Kidney glomerular epithelial cell (primary cell): ENCODE data around the gene EEF2KMT.
"Not testable (repeated sequence)": the region's sequence is repeated elsewhere in the genome, so short reads cannot be mapped to it uniquely, and the experiment has no call there.

Experiments used
- DNase-seq: peaks from one replicate; lab custom pipeline; 2025; lab: John Stamatoyannopoulos, UW

Gene EEF2KMT, protein sequence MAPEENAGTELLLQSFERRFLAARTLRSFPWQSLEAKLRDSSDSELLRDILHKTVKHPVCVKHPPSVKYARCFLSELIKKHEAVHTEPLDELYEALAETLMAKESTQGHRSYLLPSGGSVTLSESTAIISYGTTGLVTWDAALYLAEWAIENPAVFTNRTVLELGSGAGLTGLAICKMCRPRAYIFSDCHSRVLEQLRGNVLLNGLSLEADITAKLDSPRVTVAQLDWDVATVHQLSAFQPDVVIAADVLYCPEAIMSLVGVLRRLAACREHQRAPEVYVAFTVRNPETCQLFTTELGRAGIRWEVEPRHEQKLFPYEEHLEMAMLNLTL

DNA sequence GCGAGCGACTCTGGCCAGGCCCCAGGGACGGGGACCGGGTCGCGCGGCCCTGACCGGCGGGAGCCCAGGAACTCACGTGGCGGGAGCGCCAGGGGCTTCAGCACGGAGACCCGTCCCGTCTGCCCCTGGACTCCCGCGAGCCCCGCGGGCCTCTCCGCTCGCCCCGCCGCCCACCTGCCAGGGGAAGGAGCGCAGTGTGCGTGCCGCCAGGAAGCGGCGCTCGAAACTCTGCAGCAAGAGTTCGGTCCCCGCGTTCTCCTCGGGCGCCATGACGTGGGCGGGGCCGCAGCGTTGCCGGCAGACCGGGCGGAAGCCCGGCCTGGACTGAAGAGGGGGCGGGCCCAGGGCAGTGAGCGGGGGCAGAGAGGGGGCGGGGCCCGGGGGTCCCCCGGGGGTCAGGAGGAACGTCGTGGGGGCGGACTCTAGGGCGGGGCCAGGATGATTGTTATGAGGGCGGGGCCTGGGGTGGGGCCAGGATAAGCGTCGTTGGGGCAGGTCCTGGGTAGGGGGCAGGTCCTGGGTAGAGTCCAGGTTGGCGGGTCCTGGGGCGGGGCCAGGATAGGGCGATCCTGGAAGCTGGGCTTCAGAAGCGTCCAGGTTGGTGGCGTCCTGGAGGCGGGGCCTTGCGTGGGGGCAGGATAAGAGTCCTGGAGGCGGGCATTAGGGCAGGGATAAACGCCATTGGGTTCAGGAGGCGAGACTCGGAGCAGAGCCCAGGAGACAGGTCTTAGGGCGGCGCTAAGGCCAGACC, at the start of gene EEF2KMT:
Gene EEF2KMT, minus strand, starts transcription at position 326 of the 751 bp plus-strand sequence. Its CDS starts 56 bp downstream, at position 270.
- peak; percentile 99 for DNase-seq

DNA sequence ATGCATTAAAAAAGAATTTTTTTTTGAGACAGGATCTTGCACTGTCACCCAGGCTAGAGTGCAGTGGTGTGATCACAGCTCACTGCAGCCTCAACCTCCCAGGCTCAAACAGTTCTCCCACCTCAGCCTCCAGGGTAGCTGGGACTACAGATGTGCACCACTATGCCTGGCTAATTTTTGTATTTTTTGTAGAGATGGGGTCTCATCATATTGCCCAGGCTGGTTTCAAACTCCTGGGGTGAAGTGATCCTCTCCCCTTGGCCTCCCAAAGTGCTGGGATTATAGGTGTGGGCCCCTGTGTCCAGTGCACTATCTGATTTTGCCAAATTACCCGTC, 47.0 kb upstream of the EEF2KMT start:
- DNase-seq: not testable (repeated sequence)

DNA sequence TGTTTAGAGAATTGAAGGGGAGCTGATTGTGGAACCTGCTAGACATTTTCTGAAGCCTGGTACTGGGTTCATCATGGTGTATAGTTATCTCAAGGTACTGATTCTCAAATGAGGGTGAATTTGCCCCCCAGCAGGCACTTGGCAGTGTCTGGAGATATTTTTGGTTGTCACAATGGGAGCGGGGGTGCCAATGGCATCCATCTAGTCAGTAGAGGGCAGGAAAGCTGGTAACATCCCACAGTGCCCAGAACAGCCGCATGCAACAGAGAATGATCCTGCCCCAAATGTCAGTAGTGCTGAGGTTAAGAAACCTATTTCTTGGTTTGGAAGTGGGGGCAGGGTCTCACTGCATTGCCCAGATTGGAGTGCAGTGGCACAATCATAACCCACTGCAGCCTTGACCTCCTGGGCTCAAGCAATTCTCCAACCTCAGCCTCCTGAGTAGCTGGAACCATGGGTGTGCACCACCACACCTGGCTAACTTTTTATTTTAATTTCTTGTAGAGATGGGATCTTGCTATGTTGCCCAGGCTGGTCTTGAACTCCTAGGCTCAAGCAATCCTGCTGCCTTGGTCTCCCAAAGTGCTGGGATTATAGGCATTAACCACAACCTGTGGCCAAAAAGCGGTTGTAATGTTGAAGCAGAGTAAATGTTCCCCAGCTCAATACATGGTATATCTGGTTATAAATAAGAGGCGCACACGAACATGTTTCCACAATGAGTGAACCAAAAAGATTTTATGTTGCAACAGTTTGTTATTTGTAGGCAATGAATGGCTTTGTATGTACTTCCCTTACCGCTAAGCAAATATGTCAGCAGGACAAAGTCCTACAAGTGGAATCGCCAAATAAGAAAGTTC, 46.4 kb upstream of the EEF2KMT start:
- DNase-seq: no peak

DNA sequence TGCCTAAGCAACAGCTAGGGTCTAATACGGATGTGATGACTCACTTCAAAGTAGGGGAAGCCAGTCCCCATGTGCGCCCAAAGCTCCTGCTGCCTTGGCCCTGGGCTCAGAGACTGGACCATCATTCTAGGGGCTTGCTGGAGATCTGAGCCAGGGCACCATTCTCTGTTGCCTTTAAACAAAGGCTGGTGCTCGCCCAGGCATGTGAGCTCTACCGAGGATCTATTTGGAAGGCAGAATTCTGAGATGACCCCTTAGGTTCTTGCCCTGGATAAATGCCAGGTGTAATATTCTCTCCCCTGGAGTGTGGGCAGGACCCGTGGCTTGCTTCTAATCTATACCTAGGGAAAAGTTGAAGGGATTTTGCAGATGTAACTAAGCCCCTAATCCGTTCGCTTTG, 42.6 kb upstream of the EEF2KMT start:
- DNase-seq: not testable (repeated sequence)

DNA sequence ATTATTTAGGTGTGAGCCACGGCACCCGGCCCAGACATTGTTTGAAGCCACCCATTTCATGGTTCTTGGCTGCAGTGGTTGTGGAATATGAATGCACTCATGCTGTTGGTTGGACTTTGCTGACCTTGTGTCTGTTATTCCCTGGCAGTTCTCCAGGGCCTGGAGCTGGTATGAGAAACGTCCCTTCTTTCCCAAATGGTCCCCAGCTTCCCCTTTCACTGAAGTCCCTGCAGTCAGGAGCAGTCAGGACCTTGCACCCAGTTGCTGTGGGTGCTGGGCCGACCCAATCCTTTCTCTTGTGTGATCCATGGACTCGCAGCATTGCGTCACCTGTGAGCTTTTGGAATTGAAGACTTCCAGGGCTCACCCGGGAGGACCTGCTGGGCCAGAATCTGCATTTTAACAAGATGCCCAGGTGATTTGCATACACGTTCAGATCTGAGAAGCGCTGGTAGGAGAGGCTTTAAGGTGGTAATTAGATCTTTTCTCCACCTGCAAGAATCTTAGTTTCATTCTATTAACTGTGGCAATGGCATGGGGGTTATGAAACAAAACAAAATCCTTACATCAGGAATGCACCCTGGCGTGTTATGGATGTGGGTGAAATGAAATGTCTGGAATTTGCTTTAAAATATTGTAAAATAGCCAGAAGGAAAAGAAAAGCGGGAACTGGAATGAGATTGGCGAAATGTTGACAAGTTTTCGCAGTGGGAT, 37.3 kb upstream of the EEF2KMT start:
- not testable (repeated sequence) for DNase-seq

- DNase-seq: not testable (repeated sequence)
Measured at GRCh38 chr16:5132915-5133600, 35.5 kb upstream of the EEF2KMT start.

DNA sequence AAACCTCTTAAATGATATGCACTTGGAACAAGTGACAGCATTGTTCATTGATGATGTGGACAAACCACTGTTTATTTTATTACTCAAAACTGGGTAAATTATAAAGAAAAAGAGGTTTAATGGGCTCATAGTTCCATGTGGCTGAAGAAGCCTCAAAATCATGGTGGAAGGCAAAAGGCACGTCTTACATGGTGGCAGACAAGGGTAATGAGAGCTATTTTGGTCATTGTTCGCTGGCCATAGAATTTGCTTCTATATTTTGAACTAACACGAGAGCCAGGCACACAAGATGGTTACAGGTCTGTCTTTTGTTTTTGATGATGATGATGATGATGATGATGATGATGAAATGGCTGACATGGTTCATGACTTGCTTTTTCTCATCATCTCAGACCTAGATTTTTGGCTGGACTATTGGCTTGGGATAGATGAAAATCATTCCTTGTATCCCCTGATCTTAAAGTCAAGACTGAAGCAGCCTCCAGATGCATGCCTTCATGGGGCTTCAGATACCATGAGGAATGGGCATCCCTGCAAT, 33.9 kb upstream of the EEF2KMT start:
- not testable (repeated sequence) for DNase-seq

DNA sequence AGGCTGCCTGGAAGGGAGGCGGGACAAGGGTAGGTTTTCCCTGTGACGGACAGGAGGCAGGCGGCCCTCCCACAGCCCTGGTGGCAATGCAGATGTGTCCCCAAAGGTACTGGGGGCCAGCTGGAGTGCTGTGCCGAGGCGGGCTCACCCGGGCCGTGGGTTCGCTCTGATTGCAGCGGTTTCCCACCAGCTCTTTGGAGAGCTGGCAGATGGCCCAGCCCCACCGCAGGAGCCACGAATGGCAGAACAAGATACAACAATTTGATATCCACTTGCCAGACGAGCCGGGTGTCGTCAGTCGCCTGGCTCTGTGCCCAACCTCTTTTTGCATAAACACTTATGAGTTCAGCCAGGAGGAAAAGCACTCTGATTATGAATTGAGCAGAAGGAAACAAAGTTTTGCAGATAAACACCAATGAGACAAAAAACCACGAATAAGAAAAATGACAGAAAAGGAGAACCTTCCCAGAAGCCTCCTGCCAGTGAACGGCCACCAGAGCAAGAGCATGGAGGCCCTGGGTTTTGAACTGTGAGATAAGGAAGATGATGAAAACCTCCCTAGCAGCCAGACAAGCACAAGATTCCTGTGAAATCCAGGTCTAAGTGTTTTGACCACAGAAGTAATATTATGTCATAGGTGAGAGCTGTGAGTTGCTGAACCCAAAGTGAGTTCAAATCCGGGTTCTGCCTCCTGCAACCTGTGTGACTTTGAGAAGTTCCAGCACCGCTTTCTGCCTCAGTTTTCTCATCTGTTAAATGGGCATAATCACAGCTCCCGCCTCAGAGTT, 19.9 kb upstream of the EEF2KMT start:
- peak; percentile 2 for DNase-seq

DNA sequence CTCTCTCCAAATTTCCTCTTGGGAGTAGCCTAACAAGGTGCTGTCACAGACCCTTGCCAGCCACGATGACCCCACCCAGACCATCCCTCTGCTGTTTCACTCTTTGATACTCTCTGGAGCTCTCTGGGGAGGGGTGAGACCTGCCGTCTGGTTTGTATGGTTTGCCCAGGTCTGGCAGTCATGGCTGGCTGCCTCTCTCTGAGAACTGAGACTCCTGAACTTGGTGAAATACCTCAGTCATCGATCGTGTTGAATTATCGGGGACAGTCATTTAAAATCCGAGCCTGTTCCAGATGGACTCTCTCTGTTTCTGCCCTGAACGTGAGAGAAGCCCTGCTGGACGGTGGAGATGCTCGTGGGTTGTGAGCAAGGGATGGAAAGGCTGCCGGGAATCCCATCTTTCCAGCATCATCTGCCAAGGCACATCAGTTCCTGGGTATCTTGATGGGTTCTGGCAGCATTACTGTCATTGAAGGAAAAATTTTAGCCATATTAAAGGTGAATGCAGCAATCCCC, 19.2 kb upstream of the EEF2KMT start:
- not testable (repeated sequence) for DNase-seq

DNA sequence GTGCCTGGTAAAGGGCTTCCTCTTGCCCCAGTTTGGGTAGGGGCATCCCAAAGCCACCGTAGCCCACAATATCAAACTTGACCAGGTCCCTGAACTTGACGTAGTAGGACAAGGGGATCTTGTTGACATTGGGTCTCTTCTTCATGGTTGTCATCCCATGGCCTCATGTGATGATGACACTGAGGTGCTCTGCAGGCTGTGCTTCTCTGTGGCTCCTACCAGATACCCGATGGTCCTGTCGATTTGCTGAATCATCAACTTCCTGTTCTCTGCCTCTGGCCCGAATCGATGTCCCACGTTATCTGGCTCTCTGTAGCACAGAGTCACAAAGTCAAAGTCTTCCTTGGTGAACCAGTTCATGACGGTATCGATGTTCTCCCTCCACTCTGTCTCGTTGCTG, 13.3 kb upstream of the EEF2KMT start:
- DNase-seq: not testable (repeated sequence)

DNA sequence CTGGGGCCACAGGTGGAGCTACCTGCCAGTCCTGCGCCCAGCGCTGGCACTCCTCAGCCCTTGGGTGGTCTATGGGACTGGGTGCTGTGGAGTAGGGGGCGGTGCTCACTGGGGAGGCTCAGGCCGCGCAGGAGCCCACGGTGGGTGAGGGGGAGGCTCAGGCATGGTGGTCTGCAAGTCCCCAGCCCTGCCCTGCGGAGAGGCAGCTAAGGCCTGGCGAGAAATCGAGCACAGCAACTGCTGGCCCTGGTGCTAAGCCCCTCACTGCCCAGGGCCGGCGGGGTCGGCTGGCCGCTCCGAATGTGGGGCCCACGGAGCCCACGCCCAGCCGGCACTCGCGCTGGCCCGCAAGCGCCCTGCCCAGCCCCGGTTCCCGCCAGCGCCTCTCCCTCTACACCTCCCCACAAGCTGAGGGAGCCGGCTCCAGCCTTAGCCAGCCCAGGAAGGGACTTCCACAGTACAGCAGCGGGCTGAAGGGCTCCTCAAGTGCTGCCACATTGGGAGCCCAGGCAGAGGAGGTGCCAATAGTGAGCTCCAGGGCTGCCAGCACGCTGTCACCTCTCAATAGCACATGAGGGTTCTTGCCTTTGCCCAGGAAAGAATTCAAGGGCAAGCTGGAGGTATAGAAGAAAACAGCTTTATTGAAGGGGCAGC, 11.0 kb upstream of the EEF2KMT start:
- no peak for DNase-seq

- DNase-seq: not testable (repeated sequence)
Measured at GRCh38 chr16:5105039-5105438, 7.4 kb upstream of the EEF2KMT start.

GRCh38 chr16:5103296-5104032, 5.9 kb upstream of the EEF2KMT start:
- not testable (repeated sequence) for DNase-seq

- not testable (repeated sequence) for DNase-seq
Measured at GRCh38 chr16:5099174-5099573, 1.6 kb upstream of the EEF2KMT start.

DNA sequence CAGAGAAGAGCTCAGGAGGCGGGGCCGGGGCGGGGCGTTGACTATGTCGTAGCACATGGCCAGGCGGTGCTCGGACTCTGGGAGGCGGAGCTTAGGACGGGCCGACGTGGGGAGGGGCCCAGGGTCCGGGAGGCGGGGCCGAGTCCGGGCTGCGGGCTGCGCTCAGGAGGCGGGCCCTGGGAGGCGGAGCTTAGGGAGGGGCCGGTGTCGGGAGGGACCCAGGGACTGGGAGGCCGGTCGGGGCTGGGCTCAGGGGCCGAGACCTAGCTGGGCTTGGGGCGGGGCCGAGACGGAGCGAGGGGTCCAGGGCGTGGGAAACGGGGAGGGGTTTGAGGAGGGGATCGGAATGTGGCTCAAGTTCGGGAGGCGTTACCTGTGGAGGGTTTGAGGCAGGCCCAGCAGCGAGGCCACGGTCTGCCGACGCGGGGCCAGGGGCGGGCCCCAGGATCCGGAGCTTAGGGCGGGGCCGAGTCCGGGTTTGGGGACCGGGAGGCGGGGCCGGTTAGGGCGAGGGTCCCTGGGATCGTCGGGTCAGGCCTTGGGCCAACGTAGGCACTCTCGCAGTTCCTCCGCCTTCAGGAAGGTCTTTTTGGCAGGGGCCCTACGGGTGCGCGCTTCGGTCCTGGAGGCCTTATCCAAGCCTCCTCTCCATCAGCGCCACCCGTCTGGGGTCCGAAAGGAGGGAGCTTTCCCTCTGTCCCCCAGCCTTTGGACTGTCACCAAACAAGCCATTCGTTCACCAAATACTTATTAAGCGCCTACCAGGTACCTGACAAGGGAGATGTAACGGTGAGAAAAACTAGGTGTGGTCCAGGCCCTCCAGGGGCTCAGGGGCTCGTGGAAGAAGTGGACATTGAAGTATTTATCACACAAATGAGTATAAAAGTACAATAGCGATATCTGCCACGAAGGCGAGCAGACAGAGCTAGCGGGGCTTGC, 895 bp upstream of the EEF2KMT start:
- peak; percentile 4 for DNase-seq

GRCh38 chr16:5097061-5097469, 530 bp downstream of the EEF2KMT start:
- DNase-seq: not testable (repeated sequence)

DNA sequence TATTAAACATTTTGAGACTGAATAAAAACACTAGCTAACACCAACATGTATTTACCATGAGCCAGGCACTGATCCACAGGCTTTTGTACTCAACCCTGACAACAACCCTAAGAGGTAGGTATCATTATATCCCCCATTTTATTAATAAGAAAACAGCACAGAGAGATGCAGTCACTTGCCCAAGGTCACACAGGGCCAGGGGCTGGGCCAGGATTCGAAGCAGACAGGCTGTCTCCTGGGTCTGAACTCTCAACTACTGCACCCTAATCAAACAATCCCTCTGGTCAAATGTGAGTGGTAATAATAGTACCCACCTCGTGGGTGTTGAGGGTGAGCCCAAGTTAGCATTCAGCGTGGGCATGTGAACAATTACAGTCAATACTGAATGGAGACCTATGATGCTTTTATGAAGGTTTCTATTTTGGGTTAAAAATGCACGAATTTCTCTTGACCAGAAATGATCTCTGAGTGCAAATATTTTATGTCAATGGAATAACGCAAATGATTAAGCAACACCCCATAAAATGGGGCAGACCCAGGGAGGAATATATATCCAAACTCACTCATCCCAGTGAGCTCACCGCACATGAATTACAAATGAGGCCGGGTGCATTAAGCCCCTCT, 1.0 kb downstream of the EEF2KMT start:
- DNase-seq: not testable (repeated sequence)
